ENCODE data around the gene FGF12. TPM values are rescaled to one million over a fixed set of nuclear protein-coding genes. Genes with fewer than 3 reads are reported as not detected.

The FGF12 gene
- total and polyA plus RNA-seq, 11 donors, result 21.8 to 420 (median 265) TPM

GRCh38 chr3:192106543-192106942, 620.8 kb downstream of the FGF12 start:
- intact Hi-C loops (cut with DNase I), result no loop called here
- Histone ChIP-seq H3K27ac (no peak overlapping the region), H3K9me3 (no peaks in the 10 kb centered on the region), H3K27me3 (no peaks in the 10 kb centered on the region), H3K4me1 (no peaks in the 10 kb centered on the region), H3K4me3 (no peak overlapping the region), H3K36me3 (no peaks in the 10 kb centered on the region)
- ATAC-seq (no peak), DNase-seq (no peak)
- 65 to 77% (median 73%) methylated on average over 4 of the region's 4 CpGs for WGBS, 4 donors
- TF ChIP-seq CTCF (IDR thresholded peaks at IDR 0.05), result no peak
- no peak for TF ChIP-seq POLR2A (IDR thresholded peaks at IDR 0.05)

DNA sequence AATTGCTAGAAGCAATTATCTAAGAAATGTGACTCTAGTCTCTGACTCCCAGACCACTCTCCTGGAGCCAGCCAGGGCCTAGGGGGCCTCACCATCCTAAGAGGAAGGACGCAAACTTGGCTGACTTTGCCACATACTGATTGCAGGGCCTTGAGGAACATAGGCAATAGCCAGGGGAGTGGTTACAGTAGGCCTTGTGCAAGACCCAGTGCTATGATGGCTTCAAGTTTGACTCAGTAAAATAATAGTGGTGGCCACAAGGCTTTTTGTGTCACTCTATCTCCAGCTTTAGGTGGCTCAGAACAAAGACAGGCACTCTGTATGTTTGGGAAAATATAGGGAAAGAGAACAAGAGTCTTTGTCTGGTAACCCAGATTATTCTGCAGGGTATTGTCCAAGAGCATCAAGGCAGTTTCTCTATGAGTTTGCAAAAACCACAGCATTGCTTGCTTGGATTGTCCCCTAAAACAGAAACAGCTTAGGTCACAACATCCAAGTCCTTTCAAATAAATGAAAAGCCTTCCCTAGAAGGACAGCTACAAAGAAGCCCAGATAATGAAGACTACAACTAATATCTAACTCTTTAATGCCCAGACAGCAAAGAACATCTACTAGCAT, 634.8 kb downstream of the FGF12 start:
- no peak for ATAC-seq

DNA sequence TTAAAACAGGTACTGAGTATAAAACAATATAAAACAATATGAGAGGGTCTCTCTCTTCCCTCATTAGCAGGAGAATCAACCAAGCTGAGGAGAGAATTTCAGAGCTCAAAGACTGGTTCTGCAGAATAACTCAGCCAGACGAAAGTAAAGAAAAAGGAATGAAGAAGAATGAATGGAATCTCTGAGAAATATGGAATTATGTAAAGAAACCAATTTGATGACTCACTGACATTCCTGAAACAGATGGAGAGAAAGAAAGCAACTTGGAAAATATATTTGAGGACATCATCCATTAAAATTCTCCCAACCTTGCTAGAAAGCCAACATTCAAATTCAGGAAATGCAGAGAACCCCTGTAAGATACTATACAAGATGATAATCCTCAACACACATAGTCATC, 635.5 kb downstream of the FGF12 start:
- Histone ChIP-seq H3K4me3 (no peak overlapping the region), H3K27ac (no peak overlapping the region), H3K27me3 (no peaks in the 10 kb centered on the region), H3K4me1 (no peaks in the 10 kb centered on the region), H3K9me3 (no peaks in the 10 kb centered on the region), H3K36me3 (no peaks in the 10 kb centered on the region)
- no peak for DNase-seq
- 54 to 77% (median 68%) methylated on average over 1 of the region's 1 CpG for WGBS, 4 donors
- TF ChIP-seq POLR2A (IDR thresholded peaks at IDR 0.05) (no peak), CTCF (IDR thresholded peaks at IDR 0.05) (no peak)
- no peak for ATAC-seq
- intact Hi-C loops (cut with DNase I), result no loop called here

More for the DNA sequence above, 634.8 kb downstream of the FGF12 start:
- Histone ChIP-seq H3K4me1 (no peaks in the 10 kb centered on the region), H3K36me3 (no peaks in the 10 kb centered on the region), H3K9me3 (no peaks in the 10 kb centered on the region), H3K27ac (no peak overlapping the region), H3K27me3 (no peaks in the 10 kb centered on the region), H3K4me3 (no peak overlapping the region)
- intact Hi-C loops (cut with DNase I), result no loop called here
- TF ChIP-seq POLR2A (IDR thresholded peaks at IDR 0.05) (no peak), CTCF (IDR thresholded peaks at IDR 0.05) (no peak)
- WGBS, 4 donors, result 92 to 94% (median 93%) methylated on average over 1 of the region's 1 CpG
- DNase-seq, result no peak

DNA sequence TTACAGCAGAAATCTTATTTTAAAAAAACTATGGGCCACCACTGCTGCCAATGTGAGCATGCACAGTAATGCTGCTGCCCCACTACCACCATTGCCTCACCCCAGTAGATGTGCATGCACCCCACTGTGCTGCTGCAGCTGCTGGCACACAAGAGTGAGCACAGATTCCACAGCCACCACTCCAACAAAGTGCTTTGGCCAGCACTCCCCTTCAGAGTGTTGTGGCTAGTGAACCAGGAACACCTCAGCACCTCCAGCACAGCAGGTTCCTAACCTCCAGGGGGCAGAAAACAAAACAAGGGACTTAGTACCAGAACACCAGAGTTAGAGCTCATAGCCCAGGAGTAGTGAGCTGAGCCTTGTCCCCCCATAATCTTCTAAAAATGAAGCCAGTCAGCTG, 636.8 kb downstream of the FGF12 start:
- DNase-seq, result no peak
- H3K9me3 ChIP-seq, result no peaks in the 10 kb centered on the region
- no peak overlapping the region for H3K27ac ChIP-seq
- no peaks in the 10 kb centered on the region for H3K36me3 ChIP-seq
- peak in 1 of 4 donors; percentile 33 for ATAC-seq
- intact Hi-C loops (cut with DNase I), result no loop called here
- no peaks in the 10 kb centered on the region for H3K4me1 ChIP-seq
- H3K4me3 ChIP-seq, result no peak overlapping the region
- H3K27me3 ChIP-seq, result no peaks in the 10 kb centered on the region
- TF ChIP-seq CTCF (IDR thresholded peaks at IDR 0.05) (no peak), POLR2A (IDR thresholded peaks at IDR 0.05) (no peak)

Other genes starting within 250 kb of the FGF12 start
- 1 to 10 TPM; 2.3 to 5.0 (median 4.0) TPM for gene MB21D2, start 190.3 kb upstream of the FGF12 start, total RNA-seq
- gene MB21D2, start 190.3 kb upstream of the FGF12 start, polyA plus RNA-seq, result 1 to 10 TPM in 1 of 2 donors, under 1 TPM in 1; 0.91 to 3.0 TPM